ENCODE results near the gene ZFP36L2.

ZFP36L2 gene

DNA sequence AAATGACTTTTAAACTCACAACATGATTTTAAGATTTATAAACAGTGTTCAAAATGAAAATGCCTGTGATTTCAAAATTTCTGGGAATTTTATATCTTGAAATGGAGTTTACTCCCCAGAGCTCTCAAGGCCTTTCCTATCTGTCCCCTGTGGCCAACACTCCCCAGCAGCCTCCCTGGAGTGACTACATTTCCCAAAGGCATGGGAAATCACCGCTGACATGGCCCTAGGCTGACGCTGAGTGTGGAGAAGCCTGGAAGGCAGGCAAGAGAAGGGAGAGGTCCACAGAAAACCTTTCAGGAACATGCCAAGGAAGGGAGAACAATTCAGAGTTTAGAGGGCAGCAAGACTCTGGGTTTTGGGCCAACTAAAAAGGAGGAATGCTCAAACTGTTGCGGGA, 20.2 kb upstream of the ZFP36L2 start:
- DNase-seq, result no peak

DNA sequence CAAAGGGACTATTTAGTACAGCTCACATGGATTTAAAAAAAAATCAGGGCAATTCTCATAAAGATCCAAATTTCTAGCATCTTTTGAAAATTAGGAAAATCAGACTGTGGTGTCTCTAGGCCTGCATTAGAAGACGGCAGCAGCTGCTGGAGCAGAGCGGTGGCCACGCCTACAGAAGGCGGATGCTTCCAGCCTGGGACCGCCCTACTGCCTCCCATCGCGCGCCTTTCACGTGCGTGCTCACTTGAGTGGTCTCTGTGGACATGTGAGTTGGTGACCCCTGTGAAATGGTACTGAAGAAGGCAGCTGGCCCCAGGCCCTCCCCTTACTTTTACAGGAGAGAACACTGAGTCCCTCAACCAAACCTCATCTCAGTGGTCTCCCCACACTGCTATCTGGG, 15.2 kb upstream of the ZFP36L2 start:
- no peak for DNase-seq

DNA sequence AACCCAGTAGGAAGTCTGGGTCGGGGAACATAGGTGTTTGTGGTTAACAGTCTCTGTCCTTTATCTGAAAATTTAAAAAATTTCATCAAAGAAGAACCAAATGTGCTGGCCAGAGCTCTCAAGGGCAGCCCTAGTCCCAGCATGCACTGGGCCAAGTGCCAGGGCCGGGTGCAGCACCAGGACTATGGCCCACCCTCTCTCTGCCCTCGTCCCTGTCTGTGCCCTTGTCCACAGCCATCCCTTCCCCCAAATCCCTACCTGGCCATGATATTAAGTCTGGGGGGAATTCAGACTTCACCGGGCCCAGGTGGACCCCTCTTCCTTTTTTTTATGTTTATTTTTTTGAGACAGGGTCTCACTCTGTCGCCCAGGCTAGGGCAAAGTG, 14.4 kb upstream of the ZFP36L2 start:
- DNase-seq, result no peak

DNA sequence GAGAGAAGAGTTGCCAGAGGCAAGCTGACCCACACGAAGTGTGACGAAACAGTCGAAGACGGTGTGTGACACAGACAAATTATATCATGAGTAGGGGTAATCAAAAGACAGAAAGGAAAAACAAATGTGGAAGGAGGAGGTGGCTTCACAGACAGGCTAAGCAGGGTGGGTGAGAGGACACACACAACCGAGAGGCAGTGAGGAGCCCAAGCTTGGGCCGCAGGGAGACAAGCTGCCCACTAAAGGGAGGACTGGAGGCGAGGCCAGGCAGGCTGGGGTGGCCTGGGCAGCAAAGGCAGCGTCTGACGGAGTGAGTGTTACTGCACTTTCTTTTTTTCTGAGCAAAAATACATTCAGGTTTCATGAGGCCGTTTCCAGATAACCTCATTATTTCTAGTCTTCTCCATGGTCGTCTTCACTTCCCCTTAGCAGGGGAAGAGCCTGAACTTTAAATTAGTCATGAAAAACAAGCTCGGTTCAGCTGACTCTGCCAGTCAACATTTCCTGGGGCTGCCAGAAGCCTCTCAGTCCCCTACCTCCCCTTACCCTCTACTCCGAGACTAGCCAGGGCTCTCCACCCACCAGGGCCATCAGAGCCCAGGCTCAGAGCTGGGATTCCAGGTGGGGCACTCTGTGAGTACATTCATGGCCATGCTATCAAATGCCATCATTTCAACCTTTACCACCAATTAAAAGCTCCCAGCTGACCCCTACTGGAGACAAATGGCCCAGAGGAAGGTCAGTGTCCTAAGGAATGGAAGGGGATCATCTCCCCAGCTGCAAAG, 13.8 kb upstream of the ZFP36L2 start:
- no peak for DNase-seq

DNA sequence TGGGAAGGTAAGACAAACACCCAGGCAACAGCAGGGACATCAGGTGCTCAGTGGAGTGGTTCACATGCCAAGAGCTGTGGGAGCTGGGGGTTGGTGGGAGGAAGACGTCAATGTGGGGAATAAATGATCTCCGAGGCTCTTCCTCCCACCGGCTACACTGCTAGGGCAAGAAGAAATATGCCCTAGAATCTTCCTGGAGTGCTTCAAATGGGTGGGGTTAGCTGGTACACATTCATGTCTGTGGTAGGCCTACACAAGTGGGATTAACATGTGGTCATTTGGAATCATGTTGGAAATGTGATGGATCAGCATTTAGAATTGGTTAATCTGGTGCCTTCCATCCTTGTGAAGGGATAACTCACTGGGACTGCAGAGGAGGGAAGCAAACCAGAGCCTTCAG, 12.4 kb upstream of the ZFP36L2 start:
- no peak for DNase-seq

GRCh38 chr2:43238176-43238575, 11.8 kb upstream of the ZFP36L2 start:
- no peak for DNase-seq

GRCh38 chr2:43233218-43234212, 7.1 kb upstream of the ZFP36L2 start:
- no peak for DNase-seq

DNA sequence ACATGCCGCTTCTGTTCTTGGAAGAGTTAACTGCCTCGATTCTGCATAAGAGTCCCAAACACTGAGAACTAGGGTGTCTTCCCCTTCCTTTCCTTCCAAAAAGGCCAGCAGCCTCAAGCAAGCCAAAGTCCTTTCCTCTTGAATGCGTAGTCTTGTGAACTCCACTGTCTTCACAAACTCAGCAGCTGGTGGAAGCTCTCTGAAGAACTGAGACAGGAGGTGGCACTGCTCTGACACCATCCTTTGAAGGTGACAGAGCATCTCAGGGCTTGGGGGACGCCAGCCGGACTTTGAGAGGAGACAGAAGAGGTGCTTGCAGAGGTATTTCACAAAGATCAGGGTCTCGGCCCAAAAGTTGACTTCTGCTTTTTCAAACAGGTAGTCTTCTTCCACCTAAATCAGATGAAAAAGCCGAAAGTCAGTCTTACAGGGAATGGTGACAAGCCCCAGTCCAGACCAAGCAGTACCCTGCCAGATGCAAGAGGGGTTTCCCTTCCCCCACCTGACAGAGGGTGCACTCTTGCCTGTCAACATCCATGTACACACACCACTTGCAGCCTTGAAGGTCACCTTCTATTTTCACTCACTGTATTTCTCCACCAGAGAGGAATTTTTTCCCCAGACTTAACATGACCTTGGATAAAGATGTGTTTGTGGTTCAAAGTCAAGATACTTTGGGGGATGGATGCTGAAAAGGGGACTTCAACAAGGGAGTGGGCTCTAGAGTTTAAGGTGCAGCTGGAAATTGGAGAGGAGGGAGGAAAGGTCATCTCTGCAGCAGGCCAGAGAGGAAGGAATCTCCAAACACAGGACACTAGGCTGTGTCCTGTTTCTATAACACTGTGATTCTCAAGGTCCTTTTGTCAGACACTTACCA, 4.8 kb upstream of the ZFP36L2 start:
- no peak for DNase-seq

GRCh38 chr2:43230351-43230885, 4.0 kb upstream of the ZFP36L2 start:
- DNase-seq, result no peak

- DNase-seq, result no peak
Observed at GRCh38 chr2:43228756-43229659, 2.6 kb upstream of the ZFP36L2 start.

- no peak for DNase-seq
Observed at GRCh38 chr2:43228321-43228751, 1.9 kb upstream of the ZFP36L2 start.

DNA sequence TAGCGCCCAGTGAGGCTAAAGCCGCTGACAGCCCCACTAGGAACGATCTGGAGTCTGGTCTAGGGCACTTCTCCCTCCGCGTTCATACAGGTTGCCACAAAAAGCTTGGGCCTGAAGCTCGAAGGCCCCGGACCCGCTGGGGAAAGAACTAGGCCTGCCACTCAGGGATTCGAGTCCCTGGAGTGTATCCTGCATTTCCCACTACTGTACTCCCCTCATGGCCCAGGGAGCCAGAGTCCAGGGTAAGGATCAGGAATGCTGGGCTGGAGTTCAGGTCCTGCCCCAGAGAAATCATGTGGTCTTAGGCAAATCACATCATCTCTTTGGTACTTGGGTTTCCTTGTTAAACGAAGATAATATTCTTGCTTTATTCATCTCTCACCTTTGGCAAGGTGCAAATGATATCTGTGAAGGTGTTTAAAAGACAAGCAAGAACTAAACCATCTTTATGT, 1.4 kb upstream of the ZFP36L2 start:
- no peak for DNase-seq

- peak; percentile 80 to 83 for DNase-seq
Observed at GRCh38 chr2:43226955-43227829, 786 bp upstream of the ZFP36L2 start.

- DNase-seq, result peak; percentile 82 to 84
Observed at GRCh38 chr2:43225788-43226557, 433 bp downstream of the ZFP36L2 start.

DNA sequence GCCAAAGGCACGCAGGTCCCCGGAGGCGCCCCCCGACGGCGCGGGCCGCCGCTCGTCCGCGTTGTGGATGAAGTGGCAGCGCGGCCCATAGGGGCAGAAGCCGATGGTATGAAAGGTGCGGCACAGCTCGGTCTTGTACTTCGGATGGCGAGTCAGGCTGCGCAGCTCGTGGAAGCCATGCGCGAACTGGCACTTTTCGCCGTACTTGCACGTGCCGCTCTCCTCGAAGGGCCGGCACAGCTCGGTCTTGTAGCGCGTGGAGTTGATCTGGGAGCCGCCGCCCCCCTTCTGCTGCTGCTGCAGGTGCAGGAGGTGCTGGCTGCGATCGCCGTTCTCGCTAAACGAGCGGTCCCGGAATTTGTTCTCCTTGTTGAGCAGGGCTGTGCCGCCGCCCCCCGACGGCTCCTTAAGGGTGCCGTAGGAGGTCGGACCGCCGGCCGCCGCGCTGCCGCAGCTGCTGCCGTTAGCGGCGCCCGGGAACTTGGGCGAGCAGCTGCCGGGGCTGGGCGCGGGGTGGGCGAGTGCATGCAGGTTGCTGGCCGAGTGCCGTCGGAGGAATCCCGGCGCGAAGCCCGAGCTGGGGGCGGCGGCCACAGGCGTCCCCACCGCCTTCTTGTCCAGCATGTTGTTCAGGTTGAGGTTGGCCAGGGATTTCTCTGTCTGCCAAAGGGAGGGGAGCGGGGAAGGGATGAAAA, 1.2 kb downstream of the ZFP36L2 start:
- peak; percentile 78 to 81 for DNase-seq

DNA sequence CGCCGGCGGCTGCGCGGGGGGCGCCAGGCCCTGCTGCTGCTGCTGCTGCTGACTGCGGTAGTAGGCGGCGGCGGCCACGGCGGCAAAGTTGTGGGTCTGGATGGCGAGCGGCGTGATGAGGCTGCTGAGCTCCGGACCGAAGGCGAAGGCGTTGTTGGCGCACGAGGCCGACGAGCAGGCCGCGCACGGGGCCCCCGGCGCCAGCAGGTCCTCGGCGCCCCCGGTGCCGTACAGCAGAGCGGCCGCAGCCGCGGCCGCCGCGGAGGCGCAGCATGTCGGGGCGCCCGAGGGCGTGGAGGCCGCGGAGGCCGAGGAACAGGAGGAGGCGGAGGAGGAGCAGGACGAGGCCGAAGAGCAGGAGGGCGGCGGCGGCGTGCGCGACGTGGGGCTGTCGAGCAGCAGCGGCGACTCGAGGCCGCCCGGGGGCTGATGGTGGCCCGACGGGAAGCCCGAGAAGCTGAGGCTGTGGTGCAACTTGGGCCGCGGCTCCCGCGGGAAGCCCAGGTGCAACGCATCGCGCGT, 1.8 kb downstream of the ZFP36L2 start:
- peak in 1 of 2 experiments; percentile 72 for DNase-seq

- DNase-seq, result peak; percentile 85 to 86
Observed at GRCh38 chr2:43224131-43224570, 2.3 kb downstream of the ZFP36L2 start.

DNA sequence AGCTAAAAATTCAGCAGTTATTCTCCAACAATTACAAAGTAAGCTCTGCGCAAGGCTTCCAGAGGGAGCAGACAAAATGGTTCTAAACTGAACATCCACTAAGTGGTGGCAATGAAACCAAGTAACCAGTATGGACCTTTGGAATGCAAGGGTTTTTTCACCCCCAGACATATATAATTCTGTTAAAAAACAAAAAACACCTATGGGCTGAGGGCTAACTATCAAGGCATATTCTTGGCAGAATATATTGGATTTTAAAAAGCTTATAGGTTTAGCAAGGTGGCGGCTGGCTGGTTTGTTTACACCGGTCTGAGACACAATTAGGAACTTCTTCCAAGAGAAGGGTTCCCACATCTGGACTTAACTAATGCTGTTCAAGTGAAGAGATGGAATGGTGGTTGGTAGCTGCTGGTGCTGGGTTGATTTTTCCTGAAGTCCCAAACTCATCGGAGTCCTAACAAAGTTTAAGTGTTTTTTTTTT, 2.8 kb downstream of the ZFP36L2 start:
- DNase-seq, result peak in 1 of 2 experiments; percentile 22

Data from activated T-cell treated with anti-CD3 and anti-CD28 coated beads, Interleukin-2, amount 50 U/mL, for 48 hours (primary cell).